ENCODE results near the gene SPTBN2. TPM values are rescaled to one million over a fixed set of nuclear protein-coding genes. Genes with fewer than 3 reads are reported as not detected.
"Not testable (repeated sequence)": the region's sequence is repeated elsewhere in the genome, so short reads cannot be mapped to it uniquely, and the experiment has no call there.

SPTBN2 gene
- total RNA-seq, 1 experiment from 2014 or later = 51.2 TPM

GRCh38 chr11:66665369-66665768 lies 63.6 kb downstream of the SPTBN2 start:
- DNase-seq = no peak
- H3K36me3 ChIP-seq (replicated peaks; ENCODE audit: control insufficient read depth, insufficient read depth, low read length) = peaks cover 23% of the 10 kb centered on the region
- no peaks in the 10 kb centered on the region for H3K27me3 ChIP-seq (ENCODE audit: control insufficient read depth, insufficient read depth, low read length)
- no peak overlapping the region for H3K4me3 ChIP-seq (ENCODE audit: insufficient read depth, low read depth, low read length)

- no peak for DNase-seq
- peaks cover 22% of the 10 kb centered on the region for H3K36me3 ChIP-seq (replicated peaks; ENCODE audit: control insufficient read depth, insufficient read depth, low read length)
These were observed 65.2 kb downstream of the SPTBN2 start for GRCh38 chr11:66663741-66664296.

GRCh38 chr11:66659763-66660162 lies 69.3 kb downstream of the SPTBN2 start:
- H3K36me3 ChIP-seq (replicated peaks; ENCODE audit: control insufficient read depth, insufficient read depth, low read length) = peaks cover 14% of the 10 kb centered on the region
- no peak overlapping the region for H3K4me3 ChIP-seq (ENCODE audit: insufficient read depth, low read depth, low read length)
- no peak for DNase-seq
- H3K27me3 ChIP-seq (ENCODE audit: control insufficient read depth, insufficient read depth, low read length) = no peaks in the 10 kb centered on the region

More at GRCh38 chr11:66663741-66664296, 65.2 kb downstream of the SPTBN2 start:
- no peaks in the 10 kb centered on the region for H3K27me3 ChIP-seq (ENCODE audit: control insufficient read depth, insufficient read depth, low read length)
- H3K4me3 ChIP-seq (ENCODE audit: insufficient read depth, low read depth, low read length) = no peak overlapping the region

- H3K4me3 ChIP-seq (ENCODE audit: insufficient read depth, low read depth, low read length) = no peak overlapping the region
- no peaks in the 10 kb centered on the region for H3K27me3 ChIP-seq (ENCODE audit: control insufficient read depth, insufficient read depth, low read length)
- DNase-seq = no peak
These were observed 75.9 kb downstream of the SPTBN2 start for GRCh38 chr11:66653123-66653522.

GRCh38 chr11:66652651-66653050 lies 76.4 kb downstream of the SPTBN2 start:
- Histone ChIP-seq H3K27me3 (ENCODE audit: control insufficient read depth, insufficient read depth, low read length) (no peaks in the 10 kb centered on the region), H3K4me3 (ENCODE audit: insufficient read depth, low read depth, low read length) (no peak overlapping the region), H3K36me3 (replicated peaks; ENCODE audit: control insufficient read depth, insufficient read depth, low read length) (peaks cover 20% of the 10 kb centered on the region)
- no peak for DNase-seq

More at GRCh38 chr11:66653123-66653522, 75.9 kb downstream of the SPTBN2 start:
- peaks cover 21% of the 10 kb centered on the region for H3K36me3 ChIP-seq (replicated peaks; ENCODE audit: control insufficient read depth, insufficient read depth, low read length)

GRCh38 chr11:66651016-66651415 lies 78.0 kb downstream of the SPTBN2 start:
- Histone ChIP-seq H3K27me3 (ENCODE audit: control insufficient read depth, insufficient read depth, low read length) (no peaks in the 10 kb centered on the region), H3K36me3 (replicated peaks; ENCODE audit: control insufficient read depth, insufficient read depth, low read length) (peaks cover 25% of the 10 kb centered on the region), H3K4me3 (ENCODE audit: insufficient read depth, low read depth, low read length) (no peak overlapping the region)
- DNase-seq = no peak

GRCh38 chr11:66649903-66650302 lies 79.1 kb downstream of the SPTBN2 start:
- Histone ChIP-seq H3K27me3 (ENCODE audit: control insufficient read depth, insufficient read depth, low read length) (no peaks in the 10 kb centered on the region), H3K4me3 (ENCODE audit: insufficient read depth, low read depth, low read length) (no peak overlapping the region), H3K36me3 (replicated peaks; ENCODE audit: control insufficient read depth, insufficient read depth, low read length) (peaks cover 35% of the 10 kb centered on the region)
- no peak for DNase-seq

GRCh38 chr11:66646828-66647227 lies 82.2 kb downstream of the SPTBN2 start:
- H3K36me3 ChIP-seq (replicated peaks; ENCODE audit: control insufficient read depth, insufficient read depth, low read length) = peaks cover 55% of the 10 kb centered on the region

GRCh38 chr11:66643745-66644437 lies 85.1 kb downstream of the SPTBN2 start:
- no peaks in the 10 kb centered on the region for H3K27me3 ChIP-seq (ENCODE audit: control insufficient read depth, insufficient read depth, low read length)
- H3K36me3 ChIP-seq (replicated peaks; ENCODE audit: control insufficient read depth, insufficient read depth, low read length) = peaks cover 61% of the 10 kb centered on the region
- DNase-seq = no peak
- no peak overlapping the region for H3K4me3 ChIP-seq (ENCODE audit: insufficient read depth, low read depth, low read length)

More at GRCh38 chr11:66646828-66647227, 82.2 kb downstream of the SPTBN2 start:
- no peak overlapping the region for H3K4me3 ChIP-seq (ENCODE audit: insufficient read depth, low read depth, low read length)
- DNase-seq = no peak
- no peaks in the 10 kb centered on the region for H3K27me3 ChIP-seq (ENCODE audit: control insufficient read depth, insufficient read depth, low read length)

GRCh38 chr11:66641834-66642233 lies 87.2 kb downstream of the SPTBN2 start:
- Histone ChIP-seq H3K27me3 (ENCODE audit: control insufficient read depth, insufficient read depth, low read length) (no peaks in the 10 kb centered on the region), H3K4me3 (ENCODE audit: insufficient read depth, low read depth, low read length) (no peak overlapping the region), H3K36me3 (replicated peaks; ENCODE audit: control insufficient read depth, insufficient read depth, low read length) (peaks cover 60% of the 10 kb centered on the region)
- DNase-seq = no peak

GRCh38 chr11:66639814-66640340 lies 89.1 kb downstream of the SPTBN2 start:
- H3K27me3 ChIP-seq (ENCODE audit: control insufficient read depth, insufficient read depth, low read length); DNase-seq: not testable (repeated sequence)
- Histone ChIP-seq H3K36me3 (replicated peaks; ENCODE audit: control insufficient read depth, insufficient read depth, low read length) (peaks cover 41% of the 10 kb centered on the region), H3K4me3 (ENCODE audit: insufficient read depth, low read depth, low read length) (peak overlapping the region; percentile 85; the same call in 1 of the 2 replicates)

- H3K27me3 ChIP-seq (ENCODE audit: control insufficient read depth, insufficient read depth, low read length) = no peaks in the 10 kb centered on the region
- peaks cover 38% of the 10 kb centered on the region for H3K36me3 ChIP-seq (replicated peaks; ENCODE audit: control insufficient read depth, insufficient read depth, low read length)
- peak overlapping the region; percentile 85 for H3K4me3 ChIP-seq (ENCODE audit: insufficient read depth, low read depth, low read length)
- no peak for DNase-seq
These were observed 89.8 kb downstream of the SPTBN2 start for GRCh38 chr11:66639066-66639813.

- peaks cover 31% of the 10 kb centered on the region for H3K36me3 ChIP-seq (replicated peaks; ENCODE audit: control insufficient read depth, insufficient read depth, low read length)
- H3K27me3 ChIP-seq (ENCODE audit: control insufficient read depth, insufficient read depth, low read length) = no peaks in the 10 kb centered on the region
- peak; percentile 99 for DNase-seq
- peak within 1 kb of the TSS; percentile 85 for H3K4me3 ChIP-seq (ENCODE audit: insufficient read depth, low read depth, low read length)
These were observed 90.6 kb downstream of the SPTBN2 start, which contains the start of gene RBM4 for GRCh38 chr11:66638177-66639065. Gene RBM4, plus strand, starts transcription at chr11:66638703. Its CDS starts 1,009 bp downstream, at chr11:66639712.
